Epithelial cell of proximal tubule (primary cell): ENCODE measurements around the gene GLYR1. TPM values are rescaled to one million over a fixed set of nuclear protein-coding genes. Genes with fewer than 3 reads are reported as not detected.

Experiments
- DNase-seq: peaks from one replicate; pipeline ENCODE4 v3.0.0-alpha.2; 2011; ENCODE audit warnings: low read depth
- H3K4me3 ChIP-seq: 2 replicates; pipeline ENCODE4 v1.5.1; 2011; ENCODE audit warnings: low read depth, mild to moderate bottlenecking, low read length
- CTCF ChIP-seq: conservative IDR thresholded peaks from 2 replicates; pipeline ENCODE4 v1.5.1; 2012; ENCODE audit warnings: low read depth, mild to moderate bottlenecking, low read length
- total RNA-seq: library from RNA; depleted of rRNA; stranded (reverse); fragments of >200 nt; gene quantifications from 2 replicates; pipeline ENCODE4 v1.2.3, GENCODE V29; 2015

The GLYR1 gene
- total RNA-seq, 1 donor from 2014 or later, result 33.1 TPM

GRCh38 chr16:4766875-4767628, 80.0 kb downstream of the GLYR1 start, which contains the start of gene ZNF500:
Gene ZNF500, minus strand, starts transcription at chr16:4767162. Its CDS starts 1,184 bp downstream, at chr16:4765978.
- DNase-seq, result peak; percentile 48
- no peak for TF ChIP-seq CTCF
- H3K4me3 ChIP-seq, result peak within 1 kb of the TSS; percentile 96

- H3K4me3 ChIP-seq, result peak overlapping the region; percentile 96
- no peak for TF ChIP-seq CTCF
- DNase-seq, result no peak
These were observed 81.3 kb downstream of the GLYR1 start for GRCh38 chr16:4765511-4766474.

- no peak overlapping the region for H3K4me3 ChIP-seq
- no peak for TF ChIP-seq CTCF
- DNase-seq, result no peak
These were observed 83.3 kb downstream of the GLYR1 start for GRCh38 chr16:4763791-4764190.

GRCh38 chr16:4762205-4762604, 84.9 kb downstream of the GLYR1 start:
- TF ChIP-seq CTCF, result no peak
- H3K4me3 ChIP-seq, result no peak overlapping the region
- no peak for DNase-seq

GRCh38 chr16:4760221-4760910, 86.7 kb downstream of the GLYR1 start:
- no peak for DNase-seq
- no peak for TF ChIP-seq CTCF
- H3K4me3 ChIP-seq, result no peak overlapping the region

GRCh38 chr16:4755687-4756086, 91.4 kb downstream of the GLYR1 start:
- no peak for TF ChIP-seq CTCF
- DNase-seq, result no peak
- no peak overlapping the region for H3K4me3 ChIP-seq
